Esophagus muscularis mucosa (tissue), 4 donors: ENCODE data around the gene PLEKHM3.

Experiments
- EP300 ChIP-seq: sonication (generic); formaldehyde crosslinking; IDR thresholded peaks from one replicate; pipeline ENCODE4 v1.6.1; 2017; ENCODE audit warnings: antibody characterized with exemption
- POLR2A ChIP-seq: fragments of 450-650 bp; IDR thresholded peaks from one replicate; pipeline ENCODE4 v1.6.1; 2017; ENCODE audit warnings: antibody characterized with exemption, moderate library complexity, mild to moderate bottlenecking, low read depth
- TF ChIP-seq, protein P1 (sequence below), 3 experiments: fragments of 200-600 bp in 2 of 3; fragments of 450-650 bp in 1 of 3; sonication (generic) in 2 of 3; IDR thresholded peaks; one replicate each; pipeline ENCODE4 v1.5.1; 2017 to 2019; ENCODE audit warnings: antibody characterized with exemption in 3 of 3, mild to moderate bottlenecking in 2 of 3, moderate library complexity in 1 of 3

DNA sequence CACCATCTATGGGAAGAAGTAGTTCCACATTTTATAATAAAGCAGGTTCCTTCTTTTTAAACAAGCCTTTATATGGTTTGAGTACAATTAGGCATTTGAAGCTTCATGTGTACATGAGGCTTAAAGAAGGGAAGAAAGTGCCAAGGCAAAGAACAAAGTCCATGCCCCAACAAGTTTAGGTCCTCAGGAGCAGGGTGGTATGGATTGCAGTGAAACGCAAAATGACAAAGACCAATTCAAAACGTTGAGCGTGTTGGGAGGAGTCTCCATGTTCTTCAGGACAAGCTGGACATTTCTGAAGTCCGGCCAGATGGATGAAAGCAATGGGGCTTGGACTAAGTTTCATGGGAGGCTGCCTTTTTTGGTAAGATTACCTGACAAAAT lies 176.8 kb downstream of the PLEKHM3 start:
- TF ChIP-seq, protein P1, sequence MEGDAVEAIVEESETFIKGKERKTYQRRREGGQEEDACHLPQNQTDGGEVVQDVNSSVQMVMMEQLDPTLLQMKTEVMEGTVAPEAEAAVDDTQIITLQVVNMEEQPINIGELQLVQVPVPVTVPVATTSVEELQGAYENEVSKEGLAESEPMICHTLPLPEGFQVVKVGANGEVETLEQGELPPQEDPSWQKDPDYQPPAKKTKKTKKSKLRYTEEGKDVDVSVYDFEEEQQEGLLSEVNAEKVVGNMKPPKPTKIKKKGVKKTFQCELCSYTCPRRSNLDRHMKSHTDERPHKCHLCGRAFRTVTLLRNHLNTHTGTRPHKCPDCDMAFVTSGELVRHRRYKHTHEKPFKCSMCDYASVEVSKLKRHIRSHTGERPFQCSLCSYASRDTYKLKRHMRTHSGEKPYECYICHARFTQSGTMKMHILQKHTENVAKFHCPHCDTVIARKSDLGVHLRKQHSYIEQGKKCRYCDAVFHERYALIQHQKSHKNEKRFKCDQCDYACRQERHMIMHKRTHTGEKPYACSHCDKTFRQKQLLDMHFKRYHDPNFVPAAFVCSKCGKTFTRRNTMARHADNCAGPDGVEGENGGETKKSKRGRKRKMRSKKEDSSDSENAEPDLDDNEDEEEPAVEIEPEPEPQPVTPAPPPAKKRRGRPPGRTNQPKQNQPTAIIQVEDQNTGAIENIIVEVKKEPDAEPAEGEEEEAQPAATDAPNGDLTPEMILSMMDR (IDR thresholded peaks at IDR 0.05) = no peak
- TF ChIP-seq POLR2A = no peak
- no peak for TF ChIP-seq EP300
